Left forelimb (tissue), 1 donor: Measurements from ENCODE around the gene LHFPL3.
"Not testable (repeated sequence)": the region's sequence is repeated elsewhere in the genome, so short reads cannot be mapped to it uniquely, and the experiment has no call there.

Experiments
- DNase-seq: peaks from one replicate; pipeline ENCODE4 v3.0.0-alpha.2; 2018; ENCODE audit warnings: low spot score

LHFPL3 gene

GRCh38 chr7:104695563-104695962 lies 367.2 kb downstream of the LHFPL3 start:
- no peak for DNase-seq

- no peak for DNase-seq
These were observed 371.9 kb downstream of the LHFPL3 start for GRCh38 chr7:104700336-104700735.

- DNase-seq, result not testable (repeated sequence)
These were observed 392.6 kb downstream of the LHFPL3 start for GRCh38 chr7:104721027-104721426.

- DNase-seq, result no peak
These were observed 394.6 kb downstream of the LHFPL3 start for GRCh38 chr7:104723001-104723400.

GRCh38 chr7:104758504-104758903 lies 430.1 kb downstream of the LHFPL3 start:
- no peak for DNase-seq

GRCh38 chr7:104761892-104762291 lies 433.5 kb downstream of the LHFPL3 start:
- DNase-seq, result no peak

GRCh38 chr7:104767113-104767512 lies 438.7 kb downstream of the LHFPL3 start:
- no peak for DNase-seq

- no peak for DNase-seq
These were observed 439.6 kb downstream of the LHFPL3 start for GRCh38 chr7:104767826-104768536.

GRCh38 chr7:104772405-104773345 lies 444.3 kb downstream of the LHFPL3 start:
- DNase-seq, result no peak

GRCh38 chr7:104773796-104774195 lies 445.4 kb downstream of the LHFPL3 start:
- DNase-seq, result no peak

- no peak for DNase-seq
These were observed 447.1 kb downstream of the LHFPL3 start for GRCh38 chr7:104775531-104775930.

GRCh38 chr7:104777301-104777800 lies 448.9 kb downstream of the LHFPL3 start:
- no peak for DNase-seq

- no peak for DNase-seq
These were observed 451.5 kb downstream of the LHFPL3 start for GRCh38 chr7:104779888-104780287.

- DNase-seq, result no peak
These were observed 456.3 kb downstream of the LHFPL3 start for GRCh38 chr7:104784686-104785085.

- DNase-seq, result no peak
These were observed 461.4 kb downstream of the LHFPL3 start for GRCh38 chr7:104789780-104790179.

GRCh38 chr7:104790440-104790839 lies 462.0 kb downstream of the LHFPL3 start:
- DNase-seq, result no peak

GRCh38 chr7:104791080-104791479 lies 462.7 kb downstream of the LHFPL3 start:
- no peak for DNase-seq

GRCh38 chr7:104793066-104793465 lies 464.7 kb downstream of the LHFPL3 start:
- no peak for DNase-seq

GRCh38 chr7:104794154-104794553 lies 465.8 kb downstream of the LHFPL3 start:
- no peak for DNase-seq

GRCh38 chr7:104794589-104794988 lies 466.2 kb downstream of the LHFPL3 start:
- DNase-seq, result no peak

- DNase-seq, result no peak
These were observed 466.7 kb downstream of the LHFPL3 start for GRCh38 chr7:104795086-104795485.

- DNase-seq, result no peak
These were observed 467.4 kb downstream of the LHFPL3 start for GRCh38 chr7:104795616-104796398.
